GM12878 (cell line): ENCODE data around the gene RGS6.

Source experiments
- BACH1 ChIP-seq: fragments of 450-650 bp; IDR thresholded peaks from 2 replicates; pipeline ENCODE4 v1.6.1; 2017; ENCODE audit warnings: mild to moderate bottlenecking, borderline replicate concordance
- CTCF ChIP-seq, 3 experiments: IDR thresholded peaks in 2 of 3; conservative IDR thresholded peaks in 1 of 3; 2 replicates each; pipeline ENCODE4 v1.5.1; 2011; ENCODE audit warnings: low read depth in 3 of 3, low read length in 3 of 3, mild to moderate bottlenecking in 3 of 3, control low read depth in 2 of 3, moderate library complexity in 2 of 3, inconsistent platforms in 1 of 3, mixed read lengths in 1 of 3; ENCODE audit not compliant: control insufficient read depth in 2 of 3, insufficient read depth in 1 of 3; ENCODE audit errors: extremely low read depth in 1 of 3
- HDAC6 ChIP-seq: fragments of 200-600 bp; sonication (generic); IDR thresholded peaks from one replicate; pipeline ENCODE4 v1.8.0; 2017; ENCODE audit warnings: antibody characterized with exemption; ENCODE audit not compliant: unreplicated experiment
- NFIC ChIP-seq: IDR thresholded peaks from 2 replicates; pipeline ENCODE4 v1.6.1; 2012; ENCODE audit warnings: low read depth, mild to moderate bottlenecking, inconsistent platforms, low read length, moderate library complexity
- YY1 ChIP-seq: IDR thresholded peaks from 2 replicates; pipeline ENCODE4 v1.6.1; 2011; ENCODE audit warnings: low read depth, mild to moderate bottlenecking, low read length
- ZBED1 ChIP-seq: IDR thresholded peaks from 2 replicates; pipeline ENCODE4 v1.6.1; 2016; ENCODE audit warnings: borderline replicate concordance
- ZBTB33 ChIP-seq: fragments of 450-650 bp; IDR thresholded peaks from 2 replicates; pipeline ENCODE4 v1.6.1; 2017; ENCODE audit warnings: mild to moderate bottlenecking
- TF ChIP-seq, protein P1 (sequence below): IDR thresholded peaks from 2 replicates; pipeline ENCODE4 v1.6.1; 2011; ENCODE audit warnings: borderline replicate concordance, low read depth, mild to moderate bottlenecking, moderate library complexity, low read length; ENCODE audit not compliant: insufficient read depth, poor library complexity, severe bottlenecking

DNA sequence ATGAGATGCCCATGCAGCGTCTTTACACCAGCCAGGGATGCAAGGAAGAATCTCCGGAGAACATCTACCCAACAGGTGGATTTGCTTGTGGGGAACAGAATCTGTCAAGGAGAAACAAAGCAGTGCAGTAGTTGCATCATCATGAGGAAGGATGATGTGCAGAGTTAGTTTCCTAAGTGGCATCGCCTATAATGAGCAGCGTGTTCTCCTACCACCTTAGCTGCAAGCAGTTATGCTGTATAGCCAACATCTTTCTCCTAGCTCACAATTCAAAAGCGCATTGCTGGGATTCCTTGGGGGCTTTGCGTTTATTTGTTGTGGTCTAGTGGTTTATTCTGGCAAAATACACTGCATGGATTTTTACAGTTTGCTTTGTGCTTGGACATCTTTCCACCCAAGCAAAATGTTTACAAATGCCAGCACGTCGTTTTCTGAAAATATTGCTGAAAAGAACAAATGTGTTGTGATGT lies 233.0 kb downstream of the RGS6 start:
- TF ChIP-seq ZBTB33 (no peak), BACH1 (no peak), HDAC6 (no peak), NFIC (no peak), CTCF (IDR thresholded peaks at IDR 0.05 in 2 of 3, conservative IDR thresholded peaks at IDR 0.05 in 1 of 3; ENCODE audit: control insufficient read depth in 2 of 3, extremely low read depth in 1 of 3, insufficient read depth in 1 of 3, low read depth in 3 of 3, low read length in 3 of 3) (no peak), YY1 (no peak), ZBED1 (no peak)
- TF ChIP-seq, protein P1, sequence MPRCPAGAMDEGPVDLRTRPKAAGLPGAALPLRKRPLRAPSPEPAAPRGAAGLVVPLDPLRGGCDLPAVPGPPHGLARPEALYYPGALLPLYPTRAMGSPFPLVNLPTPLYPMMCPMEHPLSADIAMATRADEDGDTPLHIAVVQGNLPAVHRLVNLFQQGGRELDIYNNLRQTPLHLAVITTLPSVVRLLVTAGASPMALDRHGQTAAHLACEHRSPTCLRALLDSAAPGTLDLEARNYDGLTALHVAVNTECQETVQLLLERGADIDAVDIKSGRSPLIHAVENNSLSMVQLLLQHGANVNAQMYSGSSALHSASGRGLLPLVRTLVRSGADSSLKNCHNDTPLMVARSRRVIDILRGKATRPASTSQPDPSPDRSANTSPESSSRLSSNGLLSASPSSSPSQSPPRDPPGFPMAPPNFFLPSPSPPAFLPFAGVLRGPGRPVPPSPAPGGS: no peak
